Hepatocyte (in vitro differentiated cells): ENCODE data around the gene C2orf68. TPM values are rescaled to one million over a fixed set of nuclear protein-coding genes. Genes with fewer than 3 reads are reported as not detected.

Experiments used
- DNase-seq: peaks from one replicate; pipeline ENCODE4 v3.0.0-alpha.2; 2016; ENCODE audit warnings: low spot score
- H2AFZ ChIP-seq: fragments of 200-600 bp; sonication (generic); 2 replicates; pipeline ENCODE4 v1.6.0; 2016; ENCODE audit warnings: antibody characterized with exemption, mild to moderate bottlenecking
- H3K27ac ChIP-seq: fragments of 200-600 bp; sonication (generic); 2 replicates; pipeline ENCODE4 v1.5.1; 2016; ENCODE audit warnings: mild to moderate bottlenecking
- H3K27me3 ChIP-seq: fragments of 200-600 bp; sonication (generic); 2 replicates; pipeline ENCODE4 v1.6.1; 2016
- H3K36me3 ChIP-seq: fragments of 200-600 bp; sonication (generic); replicated peaks from 2 replicates; pipeline ENCODE4 v1.5.1; 2016; ENCODE audit warnings: low read depth; ENCODE audit not compliant: insufficient read depth
- H3K4me1 ChIP-seq: fragments of 200-600 bp; sonication (generic); 2 replicates; pipeline ENCODE4 v1.5.1; 2016; ENCODE audit warnings: mild to moderate bottlenecking, moderate library complexity; ENCODE audit not compliant: insufficient read depth
- H3K4me2 ChIP-seq: fragments of 200-600 bp; sonication (generic); 2 replicates; pipeline ENCODE4 v1.6.0; 2016
- H3K4me3 ChIP-seq: fragments of 200-600 bp; sonication (generic); 2 replicates; pipeline ENCODE4 v1.5.1; 2016; ENCODE audit warnings: mild to moderate bottlenecking
- H3K79me2 ChIP-seq: fragments of 200-600 bp; sonication (generic); 2 replicates; pipeline ENCODE4 v1.6.0; 2017; ENCODE audit warnings: mild to moderate bottlenecking
- H3K9me2 ChIP-seq: fragments of 200-600 bp; sonication (generic); replicated peaks from 2 replicates; pipeline ENCODE4 v1.6.0; 2017; ENCODE audit warnings: mild to moderate bottlenecking; ENCODE audit not compliant: insufficient read depth
- H3K9me3 ChIP-seq: fragments of 200-600 bp; sonication (generic); 2 replicates; pipeline ENCODE4 v1.5.1; 2016; ENCODE audit warnings: low read depth, mild to moderate bottlenecking
- H4K20me1 ChIP-seq: fragments of 200-600 bp; sonication (generic); 2 replicates; pipeline ENCODE4 v1.6.0; 2016; ENCODE audit warnings: mild to moderate bottlenecking; ENCODE audit not compliant: insufficient read depth, poor library complexity, severe bottlenecking
- EZH2 ChIP-seq: fragments of 200-600 bp; sonication (generic); IDR thresholded peaks from 2 replicates; pipeline ENCODE4 v1.6.1; 2016; ENCODE audit warnings: antibody characterized with exemption, mild to moderate bottlenecking, borderline replicate concordance
- EZH2phosphoT487 ChIP-seq: fragments of 200-600 bp; sonication (generic); IDR thresholded peaks from one replicate; pipeline ENCODE4 v1.6.1; 2018; ENCODE audit warnings: antibody characterized with exemption, mild to moderate bottlenecking, low read depth, moderate library complexity; ENCODE audit not compliant: unreplicated experiment, severe bottlenecking
- WGBS: methylation state at CpG from one replicate; pipeline ENCODE4 v1.1.6; 2016; ENCODE audit warnings: low lambda C conversion rate; ENCODE audit errors: missing lambda C conversion rate; 5-methylcytosine and 5-hydroxymethylcytosine counted together
- polyA plus RNA-seq: library from polyadenylated mRNA; unstranded; fragments of >200 nt; fragmentation: Nextera tagmentation; extraction: Ambion mirVana; gene quantifications from 2 replicates; pipeline ENCODE4 v1.2.1, GENCODE V29; 2016
- total RNA-seq: library from RNA; depleted of rRNA; stranded (reverse); fragments of >200 nt; gene quantifications from 2 replicates; pipeline ENCODE4 v1.2.3, GENCODE V29; 2014
- TF ChIP-seq, protein P1 (sequence below): fragments of 200-600 bp; sonication (generic); IDR thresholded peaks from 2 replicates; pipeline ENCODE4 v1.5.1; 2016; ENCODE audit warnings: antibody characterized with exemption, mild to moderate bottlenecking; ENCODE audit not compliant: poor library complexity

The C2orf68 gene
- total and polyA plus RNA-seq, 2 experiments from 2014 or later = 21.6 to 28.3 TPM

DNA sequence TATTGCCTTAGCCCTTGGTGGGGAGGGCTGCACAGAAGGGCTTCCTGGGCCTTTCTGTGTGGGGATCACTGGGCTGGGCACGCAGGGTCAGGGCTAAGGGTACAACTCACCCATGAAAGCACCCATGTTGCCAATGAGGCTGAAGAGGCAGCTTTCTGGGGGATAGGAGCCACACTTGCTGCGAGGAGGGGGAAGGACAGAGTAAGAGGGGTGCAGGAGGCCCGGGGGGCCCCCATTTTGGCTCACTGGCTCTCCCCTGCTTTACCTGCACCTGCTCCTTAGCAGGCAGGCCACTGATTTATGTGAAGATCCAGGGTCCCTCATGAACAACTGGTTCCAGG, 11.7 kb downstream of the C2orf68 start:
- H3K36me3 ChIP-seq = no peaks in the 10 kb centered on the region
- H3K4me1 ChIP-seq = peaks cover 27% of the 10 kb centered on the region

DNA sequence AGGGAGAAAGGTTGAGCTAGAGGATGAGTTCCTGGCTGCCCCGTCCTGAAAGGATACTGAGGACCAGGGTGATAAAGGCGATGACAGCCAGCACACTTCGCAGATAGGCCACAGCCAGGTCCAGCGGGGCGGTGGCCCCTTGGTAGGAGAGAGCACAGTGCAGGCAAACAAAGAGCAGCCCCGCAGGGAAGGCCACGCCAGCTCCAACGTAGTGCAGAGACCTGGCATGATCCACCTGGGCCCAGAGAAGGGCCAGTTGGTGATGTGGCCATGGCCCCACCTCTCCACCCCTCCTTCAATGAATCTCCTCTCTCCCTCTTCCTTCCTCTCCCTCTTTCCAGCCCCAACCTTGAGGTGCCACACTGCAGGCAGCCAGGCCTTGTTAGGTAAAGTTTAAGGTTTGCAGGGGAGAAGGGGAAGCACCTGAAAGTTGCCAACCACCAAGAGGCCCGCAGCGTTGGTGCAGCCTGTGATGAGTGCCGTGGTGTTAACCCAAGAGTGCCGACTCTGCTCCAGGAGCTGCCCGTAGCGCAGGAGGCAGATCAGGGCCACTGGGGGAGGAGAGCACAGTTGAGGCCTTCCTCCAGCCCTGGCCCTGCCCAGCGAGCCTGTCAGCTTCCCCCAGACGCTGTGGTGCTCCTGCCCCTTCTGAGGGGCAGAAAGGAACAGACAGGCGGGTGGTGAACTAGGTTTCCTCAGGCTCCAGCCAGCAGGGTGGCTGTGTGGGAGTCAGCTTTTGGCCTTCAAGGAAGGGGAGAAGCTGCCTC, 12.2 kb downstream of the C2orf68 start:
- TF ChIP-seq EZH2 (no peak), EZH2phosphoT487 (no peak)
- TF ChIP-seq, protein P1, sequence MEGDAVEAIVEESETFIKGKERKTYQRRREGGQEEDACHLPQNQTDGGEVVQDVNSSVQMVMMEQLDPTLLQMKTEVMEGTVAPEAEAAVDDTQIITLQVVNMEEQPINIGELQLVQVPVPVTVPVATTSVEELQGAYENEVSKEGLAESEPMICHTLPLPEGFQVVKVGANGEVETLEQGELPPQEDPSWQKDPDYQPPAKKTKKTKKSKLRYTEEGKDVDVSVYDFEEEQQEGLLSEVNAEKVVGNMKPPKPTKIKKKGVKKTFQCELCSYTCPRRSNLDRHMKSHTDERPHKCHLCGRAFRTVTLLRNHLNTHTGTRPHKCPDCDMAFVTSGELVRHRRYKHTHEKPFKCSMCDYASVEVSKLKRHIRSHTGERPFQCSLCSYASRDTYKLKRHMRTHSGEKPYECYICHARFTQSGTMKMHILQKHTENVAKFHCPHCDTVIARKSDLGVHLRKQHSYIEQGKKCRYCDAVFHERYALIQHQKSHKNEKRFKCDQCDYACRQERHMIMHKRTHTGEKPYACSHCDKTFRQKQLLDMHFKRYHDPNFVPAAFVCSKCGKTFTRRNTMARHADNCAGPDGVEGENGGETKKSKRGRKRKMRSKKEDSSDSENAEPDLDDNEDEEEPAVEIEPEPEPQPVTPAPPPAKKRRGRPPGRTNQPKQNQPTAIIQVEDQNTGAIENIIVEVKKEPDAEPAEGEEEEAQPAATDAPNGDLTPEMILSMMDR = no peak
- Histone ChIP-seq H3K79me2 (peaks cover 40% of the 10 kb centered on the region), H3K27me3 (no peaks in the 10 kb centered on the region), H3K36me3 (no peaks in the 10 kb centered on the region), H3K9me2 (no peaks in the 10 kb centered on the region), H2AFZ (no peak overlapping the region), H4K20me1 (peaks cover 5% of the 10 kb centered on the region), H3K4me3 (no peak overlapping the region), H3K9me3 (no peaks in the 10 kb centered on the region), H3K4me2 (no peak overlapping the region), H3K27ac (no peak overlapping the region), H3K4me1 (peaks cover 21% of the 10 kb centered on the region)
- WGBS = 80% methylated on average over 17 of the region's 17 CpGs
- DNase-seq = no peak

More for the DNA sequence above, 11.7 kb downstream of the C2orf68 start:
- Histone ChIP-seq H3K4me3 (no peak overlapping the region), H3K27me3 (no peaks in the 10 kb centered on the region), H4K20me1 (peaks cover 5% of the 10 kb centered on the region), H3K9me2 (no peaks in the 10 kb centered on the region), H3K79me2 (peaks cover 41% of the 10 kb centered on the region), H3K9me3 (no peaks in the 10 kb centered on the region), H3K27ac (no peak overlapping the region), H3K4me2 (no peak overlapping the region), H2AFZ (no peak overlapping the region)
- 100% methylated on average over 3 of the region's 3 CpGs for WGBS
- TF ChIP-seq EZH2phosphoT487 (no peak), EZH2 (no peak)
- TF ChIP-seq, protein P1 = no peak
- no peak for DNase-seq

DNA sequence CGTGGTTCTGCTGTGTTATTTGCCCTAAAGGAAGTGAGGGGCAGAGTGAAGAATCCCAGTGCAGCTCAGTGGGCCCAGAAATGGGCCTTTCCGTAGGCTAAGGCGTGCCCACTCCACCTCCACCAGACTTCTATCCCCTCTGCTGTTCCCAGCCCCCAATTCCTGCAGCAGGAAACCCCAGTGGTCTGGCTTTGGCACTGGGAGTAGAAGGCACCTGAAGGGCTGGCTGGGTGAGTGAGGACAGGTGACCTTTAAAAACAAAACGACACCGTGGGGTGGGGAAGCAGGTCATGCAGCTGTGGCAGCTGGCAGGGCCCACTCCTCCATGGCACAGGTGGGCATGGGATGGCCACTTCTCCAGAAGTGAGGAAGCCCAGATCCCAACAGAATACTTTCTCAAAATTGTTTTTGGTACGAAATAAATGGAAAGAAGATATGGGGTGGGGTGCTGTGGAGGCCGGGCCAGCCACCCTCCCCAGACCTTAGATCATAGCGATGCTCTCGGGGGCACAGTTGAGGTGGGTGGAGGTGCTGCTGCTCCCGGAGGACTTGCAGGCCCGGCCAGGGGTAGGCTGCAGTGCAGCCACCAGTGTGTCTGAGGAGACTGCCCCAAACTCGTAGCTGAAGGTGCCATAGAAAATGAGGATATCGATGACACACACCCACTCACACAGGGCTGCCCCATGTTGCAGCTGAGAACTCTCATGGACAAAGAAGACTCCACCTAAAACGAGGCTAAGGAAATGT, 13.1 kb downstream of the C2orf68 start:
- Histone ChIP-seq H3K27ac (no peak overlapping the region), H3K4me3 (no peak overlapping the region), H3K4me2 (no peak overlapping the region), H3K4me1 (peaks cover 13% of the 10 kb centered on the region), H3K79me2 (peaks cover 31% of the 10 kb centered on the region), H3K27me3 (no peaks in the 10 kb centered on the region), H3K36me3 (no peaks in the 10 kb centered on the region), H3K9me3 (no peaks in the 10 kb centered on the region), H2AFZ (no peak overlapping the region), H3K9me2 (no peaks in the 10 kb centered on the region), H4K20me1 (peaks cover 5% of the 10 kb centered on the region)
- TF ChIP-seq, protein P1 = no peak
- TF ChIP-seq EZH2phosphoT487 (no peak), EZH2 (no peak)
- no peak for DNase-seq
- WGBS = 85% methylated on average over 14 of the region's 14 CpGs
